ENCODE data around the gene KLK6.

Gene KLK6

GRCh38 chr19:51005248-51005647, 35.9 kb upstream of the KLK6 start:
- in situ Hi-C loops (cut with HindIII; ENCODE audit: low pct_ligation_motif_present, low sequenced_read_pairs) = no loop called here

GRCh38 chr19:51003316-51003715, 33.9 kb upstream of the KLK6 start:
- DNase-seq = no peak
- no peak for TF ChIP-seq CTCF (IDR thresholded peaks at IDR 0.05; ENCODE audit: low read depth, low read length, missing control alignments)
- Histone ChIP-seq H3K27ac (no peak overlapping the region), H3K4me3 (ENCODE audit: low read depth, low read length) (no peak overlapping the region), H3K27me3 (replicated peaks) (no peaks in the 10 kb centered on the region), H3K36me3 (replicated peaks) (no peaks in the 10 kb centered on the region)
- in situ Hi-C loops (cut with HindIII; ENCODE audit: low pct_ligation_motif_present, low sequenced_read_pairs) = no loop called here

More at GRCh38 chr19:51005248-51005647, 35.9 kb upstream of the KLK6 start:
- H3K27me3 ChIP-seq (replicated peaks) = no peaks in the 10 kb centered on the region
- no peak overlapping the region for H3K27ac ChIP-seq
- H3K4me3 ChIP-seq (ENCODE audit: low read depth, low read length) = no peak overlapping the region
- no peaks in the 10 kb centered on the region for H3K36me3 ChIP-seq (replicated peaks)
- TF ChIP-seq CTCF (IDR thresholded peaks at IDR 0.05; ENCODE audit: low read depth, low read length, missing control alignments) = no peak
- no peak for DNase-seq

GRCh38 chr19:51002542-51003311, 33.3 kb upstream of the KLK6 start:
- H3K4me3 ChIP-seq (ENCODE audit: low read depth, low read length) = no peak overlapping the region

GRCh38 chr19:51002089-51002532, 32.7 kb upstream of the KLK6 start:
- Histone ChIP-seq H3K27ac (no peak overlapping the region), H3K4me3 (ENCODE audit: low read depth, low read length) (no peak overlapping the region), H3K27me3 (replicated peaks) (no peaks in the 10 kb centered on the region), H3K36me3 (replicated peaks) (no peaks in the 10 kb centered on the region)
- in situ Hi-C loops (cut with HindIII; ENCODE audit: low pct_ligation_motif_present, low sequenced_read_pairs) = no loop called here
- no peak for TF ChIP-seq CTCF (IDR thresholded peaks at IDR 0.05; ENCODE audit: low read depth, low read length, missing control alignments)
- DNase-seq = no peak

More at GRCh38 chr19:51002542-51003311, 33.3 kb upstream of the KLK6 start:
- Histone ChIP-seq H3K27ac (no peak overlapping the region), H3K27me3 (replicated peaks) (no peaks in the 10 kb centered on the region), H3K36me3 (replicated peaks) (no peaks in the 10 kb centered on the region)
- TF ChIP-seq CTCF (IDR thresholded peaks at IDR 0.05; ENCODE audit: low read depth, low read length, missing control alignments) = no peak
- in situ Hi-C loops (cut with HindIII; ENCODE audit: low pct_ligation_motif_present, low sequenced_read_pairs) = no loop called here
- DNase-seq = no peak

- Histone ChIP-seq H3K27ac (no peak within 1 kb of the TSS), H3K36me3 (replicated peaks) (no peaks in the 10 kb centered on the region), H3K4me3 (ENCODE audit: low read depth, low read length) (no peak within 1 kb of the TSS), H3K27me3 (replicated peaks) (no peaks in the 10 kb centered on the region)
- in situ Hi-C loops (cut with HindIII; ENCODE audit: low pct_ligation_motif_present, low sequenced_read_pairs) = no loop called here
- no peak for DNase-seq
- no peak for TF ChIP-seq CTCF (IDR thresholded peaks at IDR 0.05; ENCODE audit: low read depth, low read length, missing control alignments)
Observed at GRCh38 chr19:51001515-51001914, 32.1 kb upstream of the KLK6 start, which contains the start of gene KLK8. Gene KLK8, minus strand, starts transcription at chr19:51001604. Its CDS starts 437 bp downstream, at chr19:51001167.

Measured in brain microvascular endothelial cell (primary cell).